ENCODE results near the gene APBA2.

Gene APBA2

DNA sequence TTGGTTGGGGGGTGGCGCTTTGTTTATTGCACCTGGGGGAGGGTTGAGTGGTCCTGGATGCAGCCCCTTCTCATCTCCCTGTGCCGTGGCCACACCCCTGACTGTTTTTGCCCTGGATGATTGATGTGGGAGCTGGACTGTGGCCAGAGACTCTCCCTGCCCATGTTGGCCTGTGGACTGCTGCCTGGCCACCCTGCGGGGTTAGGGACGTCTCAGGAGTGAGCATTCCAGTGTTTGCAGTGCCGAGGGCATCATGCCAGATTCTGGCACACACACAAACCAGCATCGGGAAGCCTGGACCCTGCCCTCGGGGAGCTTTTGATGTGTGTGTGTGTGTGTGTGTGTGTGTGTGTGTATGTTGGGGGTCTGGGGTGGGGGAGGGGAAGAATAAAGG lies 15.8 kb downstream of the APBA2 start:
- no peaks in the 10 kb centered on the region for H3K9me3 ChIP-seq (ENCODE audit: control insufficient read depth in 1 of 2, low read length in 2 of 2)
- no peak overlapping the region for H3K9ac ChIP-seq (ENCODE audit: low read depth in 1 of 2, low read length in 2 of 2)
- no peak overlapping the region for H3K4me3 ChIP-seq (ENCODE audit: low read depth in 1 of 2, low read length in 2 of 2)
- no peaks in the 10 kb centered on the region for H3K36me3 ChIP-seq (ENCODE audit: control insufficient read depth in 1 of 2, insufficient read depth in 2 of 2, low read length in 2 of 2)
- no peaks in the 10 kb centered on the region for H3K27me3 ChIP-seq (ENCODE audit: control insufficient read depth in 1 of 2, insufficient read depth in 2 of 2, low read length in 2 of 2)
- H3K4me1 ChIP-seq (ENCODE audit: control insufficient read depth in 1 of 2, insufficient read depth in 2 of 2, low read length in 2 of 2) = no peaks in the 10 kb centered on the region
- H3K27ac ChIP-seq (ENCODE audit: low read depth, low read length) = no peak overlapping the region

DNA sequence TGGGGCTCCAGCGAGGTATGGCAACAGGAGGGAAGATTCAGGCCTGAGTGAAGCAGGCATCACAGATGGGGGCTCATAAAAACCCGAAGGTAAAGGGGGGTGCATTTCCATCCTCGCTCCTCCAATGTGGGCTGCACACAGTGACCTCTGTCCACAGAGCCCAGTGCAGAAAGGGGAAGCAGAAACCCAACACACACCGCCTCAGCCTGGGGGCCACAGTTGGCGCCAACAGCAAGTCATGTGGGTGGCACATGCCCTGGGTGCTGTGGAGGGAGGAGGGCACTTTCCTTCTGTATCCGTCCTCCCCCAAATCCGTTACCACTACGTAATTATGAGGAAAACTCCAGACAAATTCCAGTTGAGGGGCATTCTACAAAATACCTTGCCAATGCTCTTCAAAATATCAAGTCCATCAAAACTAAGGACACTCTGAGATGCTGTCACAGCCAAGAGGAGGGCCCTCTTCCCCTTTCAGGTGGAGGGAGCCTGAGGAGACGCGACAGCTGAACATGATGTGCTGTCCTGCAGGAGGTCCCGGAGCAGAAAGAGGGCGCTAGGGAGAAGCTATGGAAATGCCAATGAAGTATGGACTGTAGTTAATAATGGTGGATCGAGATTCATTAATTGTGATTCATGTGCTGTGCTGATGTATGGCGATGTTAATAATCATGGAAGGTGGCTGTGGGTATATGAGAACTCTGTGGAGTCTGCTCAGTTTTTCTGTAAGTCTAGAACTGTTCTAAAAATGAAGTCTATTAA lies 16.4 kb downstream of the APBA2 start:
- Histone ChIP-seq H3K27me3 (ENCODE audit: control insufficient read depth in 1 of 2, insufficient read depth in 2 of 2, low read length in 2 of 2) (no peaks in the 10 kb centered on the region), H3K27ac (ENCODE audit: low read depth, low read length) (no peak overlapping the region), H3K4me3 (ENCODE audit: low read depth in 1 of 2, low read length in 2 of 2) (no peak overlapping the region), H3K9me3 (ENCODE audit: control insufficient read depth in 1 of 2, low read length in 2 of 2) (no peaks in the 10 kb centered on the region), H3K36me3 (ENCODE audit: control insufficient read depth in 1 of 2, insufficient read depth in 2 of 2, low read length in 2 of 2) (no peaks in the 10 kb centered on the region), H3K4me1 (ENCODE audit: control insufficient read depth in 1 of 2, insufficient read depth in 2 of 2, low read length in 2 of 2) (no peaks in the 10 kb centered on the region), H3K9ac (ENCODE audit: low read depth in 1 of 2, low read length in 2 of 2) (no peak overlapping the region)

DNA sequence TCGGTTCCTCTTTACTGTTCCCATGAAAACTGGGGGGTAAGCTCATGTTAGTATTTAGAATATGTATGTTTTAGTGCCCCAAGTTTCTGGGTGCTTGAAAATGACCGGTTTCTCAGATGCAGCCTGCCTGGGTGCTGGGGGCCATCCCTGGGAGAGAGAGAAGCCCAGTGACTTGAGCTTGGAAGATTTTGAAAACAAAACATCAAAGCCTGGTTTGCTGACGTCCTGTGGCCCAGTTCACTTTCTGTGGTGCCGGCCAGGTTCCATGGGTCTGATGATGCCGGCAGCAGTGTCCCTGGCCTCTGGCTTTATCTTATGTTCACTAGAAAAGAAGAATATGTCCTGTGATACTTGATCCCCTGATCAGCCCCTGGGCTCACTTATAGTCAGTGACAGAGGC lies 17.1 kb downstream of the APBA2 start:
- Histone ChIP-seq H3K4me1 (ENCODE audit: control insufficient read depth in 1 of 2, insufficient read depth in 2 of 2, low read length in 2 of 2) (no peaks in the 10 kb centered on the region), H3K27ac (ENCODE audit: low read depth, low read length) (no peak overlapping the region), H3K9ac (ENCODE audit: low read depth in 1 of 2, low read length in 2 of 2) (no peak overlapping the region), H3K9me3 (ENCODE audit: control insufficient read depth in 1 of 2, low read length in 2 of 2) (no peaks in the 10 kb centered on the region), H3K27me3 (ENCODE audit: control insufficient read depth in 1 of 2, insufficient read depth in 2 of 2, low read length in 2 of 2) (no peaks in the 10 kb centered on the region), H3K36me3 (ENCODE audit: control insufficient read depth in 1 of 2, insufficient read depth in 2 of 2, low read length in 2 of 2) (no peaks in the 10 kb centered on the region), H3K4me3 (ENCODE audit: low read depth in 1 of 2, low read length in 2 of 2) (no peak overlapping the region)

DNA sequence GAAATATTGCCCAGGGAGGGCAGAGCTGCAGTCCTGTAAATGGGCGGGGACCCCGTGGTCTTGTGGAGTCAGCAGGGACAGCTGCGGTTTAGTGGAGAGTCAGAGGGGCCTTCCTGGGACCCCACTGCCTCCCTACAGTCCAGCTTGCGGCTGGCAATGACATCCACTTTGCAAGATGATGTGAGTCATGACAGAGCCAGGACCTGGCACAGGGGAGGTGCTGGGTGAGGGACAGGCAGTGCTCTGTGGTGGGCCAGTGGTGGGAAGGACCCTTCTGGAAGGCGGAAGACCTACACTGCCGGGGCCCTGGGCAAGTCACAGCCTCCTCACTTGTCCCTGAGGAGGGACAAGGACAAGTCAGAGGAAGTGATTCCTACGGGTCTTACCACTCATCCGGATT lies 17.8 kb downstream of the APBA2 start:
- Histone ChIP-seq H3K27me3 (ENCODE audit: control insufficient read depth in 1 of 2, insufficient read depth in 2 of 2, low read length in 2 of 2) (no peaks in the 10 kb centered on the region), H3K9me3 (ENCODE audit: control insufficient read depth in 1 of 2, low read length in 2 of 2) (no peaks in the 10 kb centered on the region), H3K27ac (ENCODE audit: low read depth, low read length) (no peak overlapping the region), H3K4me3 (ENCODE audit: low read depth in 1 of 2, low read length in 2 of 2) (no peak overlapping the region), H3K9ac (ENCODE audit: low read depth in 1 of 2, low read length in 2 of 2) (no peak overlapping the region), H3K4me1 (ENCODE audit: control insufficient read depth in 1 of 2, insufficient read depth in 2 of 2, low read length in 2 of 2) (no peaks in the 10 kb centered on the region), H3K36me3 (ENCODE audit: control insufficient read depth in 1 of 2, insufficient read depth in 2 of 2, low read length in 2 of 2) (no peaks in the 10 kb centered on the region)

DNA sequence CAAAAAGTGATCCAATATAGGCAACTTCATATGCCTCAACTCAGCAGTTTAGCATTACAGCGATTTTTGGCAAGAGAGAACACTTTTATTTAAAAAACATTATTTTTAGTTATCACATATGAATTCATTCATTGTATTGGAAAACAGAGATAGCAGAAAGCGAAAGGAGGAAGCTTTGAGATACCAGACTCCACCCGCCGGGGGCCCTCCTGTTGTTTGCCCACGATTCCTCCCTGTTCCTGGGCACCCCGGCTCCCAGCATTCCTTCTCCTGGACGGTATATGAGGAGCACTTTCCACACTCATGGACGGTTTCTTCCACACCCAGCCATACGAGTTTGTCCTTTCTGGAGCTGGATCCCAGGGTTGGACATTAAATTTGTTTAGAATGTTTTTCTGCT lies 18.2 kb downstream of the APBA2 start:
- no peaks in the 10 kb centered on the region for H3K36me3 ChIP-seq (ENCODE audit: control insufficient read depth in 1 of 2, insufficient read depth in 2 of 2, low read length in 2 of 2)
- no peaks in the 10 kb centered on the region for H3K27me3 ChIP-seq (ENCODE audit: control insufficient read depth in 1 of 2, insufficient read depth in 2 of 2, low read length in 2 of 2)

DNA sequence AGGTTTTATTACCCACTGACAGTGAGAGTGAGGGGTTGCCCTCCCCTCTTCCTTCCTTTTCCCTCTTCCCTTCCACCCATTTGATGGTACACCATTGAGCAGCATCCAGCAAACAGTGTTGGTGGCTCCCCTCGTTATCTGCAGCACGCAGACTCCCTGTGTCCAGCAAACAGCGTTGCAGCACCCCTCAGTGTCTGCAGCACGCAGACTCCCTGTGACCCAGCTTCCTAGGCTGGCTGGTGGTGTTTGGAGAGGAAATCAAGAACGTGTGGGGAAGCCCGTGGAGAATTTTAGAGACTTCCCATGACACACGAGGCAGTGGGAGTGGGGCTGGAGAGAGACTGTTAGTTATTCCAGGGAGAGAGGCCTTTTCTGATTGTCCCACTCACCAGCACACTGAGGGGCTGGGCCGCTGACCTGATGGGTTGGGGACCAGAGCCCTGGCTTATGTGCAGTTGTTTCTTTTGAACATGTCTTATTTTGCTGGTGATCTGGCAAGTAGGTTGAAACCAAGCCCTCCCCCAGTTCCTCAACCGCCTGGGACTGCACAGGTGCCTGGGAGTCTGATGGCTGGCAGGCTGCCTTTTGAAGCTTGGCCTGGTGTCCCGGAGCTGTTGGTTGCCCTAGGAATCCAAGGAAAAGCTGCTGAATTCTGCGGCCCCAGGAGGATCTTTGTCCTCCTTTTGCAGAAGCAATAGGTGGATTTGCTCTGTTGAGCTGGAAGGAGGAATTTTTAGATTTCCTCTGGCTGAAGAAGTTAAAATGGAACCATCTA lies 19.0 kb downstream of the APBA2 start:
- Histone ChIP-seq H3K36me3 (ENCODE audit: control insufficient read depth in 1 of 2, insufficient read depth in 2 of 2, low read length in 2 of 2) (no peaks in the 10 kb centered on the region), H3K27me3 (ENCODE audit: control insufficient read depth in 1 of 2, insufficient read depth in 2 of 2, low read length in 2 of 2) (no peaks in the 10 kb centered on the region), H3K4me3 (ENCODE audit: low read depth in 1 of 2, low read length in 2 of 2) (no peak overlapping the region), H3K4me1 (ENCODE audit: control insufficient read depth in 1 of 2, insufficient read depth in 2 of 2, low read length in 2 of 2) (no peaks in the 10 kb centered on the region), H3K9me3 (ENCODE audit: control insufficient read depth in 1 of 2, low read length in 2 of 2) (no peaks in the 10 kb centered on the region), H3K27ac (ENCODE audit: low read depth, low read length) (no peak overlapping the region), H3K9ac (ENCODE audit: low read depth in 1 of 2, low read length in 2 of 2) (no peak overlapping the region)

More for the DNA sequence above, 18.2 kb downstream of the APBA2 start:
- H3K4me3 ChIP-seq (ENCODE audit: low read depth in 1 of 2, low read length in 2 of 2) = no peak overlapping the region
- H3K27ac ChIP-seq (ENCODE audit: low read depth, low read length) = no peak overlapping the region
- H3K4me1 ChIP-seq (ENCODE audit: control insufficient read depth in 1 of 2, insufficient read depth in 2 of 2, low read length in 2 of 2) = no peaks in the 10 kb centered on the region
- H3K9me3 ChIP-seq (ENCODE audit: control insufficient read depth in 1 of 2, low read length in 2 of 2) = no peaks in the 10 kb centered on the region
- no peak overlapping the region for H3K9ac ChIP-seq (ENCODE audit: low read depth in 1 of 2, low read length in 2 of 2)

- Histone ChIP-seq H3K27ac (ENCODE audit: low read depth, low read length) (no peak overlapping the region), H3K4me1 (ENCODE audit: control insufficient read depth in 1 of 2, insufficient read depth in 2 of 2, low read length in 2 of 2) (no peaks in the 10 kb centered on the region), H3K9me3 (ENCODE audit: control insufficient read depth in 1 of 2, low read length in 2 of 2) (no peaks in the 10 kb centered on the region), H3K27me3 (ENCODE audit: control insufficient read depth in 1 of 2, insufficient read depth in 2 of 2, low read length in 2 of 2) (no peaks in the 10 kb centered on the region), H3K4me3 (ENCODE audit: low read depth in 1 of 2, low read length in 2 of 2) (no peak overlapping the region), H3K9ac (ENCODE audit: low read depth in 1 of 2, low read length in 2 of 2) (no peak overlapping the region), H3K36me3 (ENCODE audit: control insufficient read depth in 1 of 2, insufficient read depth in 2 of 2, low read length in 2 of 2) (no peaks in the 10 kb centered on the region)
These were observed 21.7 kb downstream of the APBA2 start for GRCh38 chr15:28907338-28907960.

GRCh38 chr15:28909958-28910500 lies 24.3 kb downstream of the APBA2 start:
- no peak overlapping the region for H3K9ac ChIP-seq (ENCODE audit: low read depth in 1 of 2, low read length in 2 of 2)
- H3K9me3 ChIP-seq (ENCODE audit: control insufficient read depth in 1 of 2, low read length in 2 of 2) = no peaks in the 10 kb centered on the region
- no peaks in the 10 kb centered on the region for H3K27me3 ChIP-seq (ENCODE audit: control insufficient read depth in 1 of 2, insufficient read depth in 2 of 2, low read length in 2 of 2)
- no peaks in the 10 kb centered on the region for H3K36me3 ChIP-seq (ENCODE audit: control insufficient read depth in 1 of 2, insufficient read depth in 2 of 2, low read length in 2 of 2)
- no peak overlapping the region for H3K27ac ChIP-seq (ENCODE audit: low read depth, low read length)
- H3K4me1 ChIP-seq (ENCODE audit: control insufficient read depth in 1 of 2, insufficient read depth in 2 of 2, low read length in 2 of 2) = no peaks in the 10 kb centered on the region
- H3K4me3 ChIP-seq (ENCODE audit: low read depth in 1 of 2, low read length in 2 of 2) = no peak overlapping the region

- no peaks in the 10 kb centered on the region for H3K27me3 ChIP-seq (ENCODE audit: control insufficient read depth in 1 of 2, insufficient read depth in 2 of 2, low read length in 2 of 2)
- no peak overlapping the region for H3K27ac ChIP-seq (ENCODE audit: low read depth, low read length)
- no peaks in the 10 kb centered on the region for H3K4me1 ChIP-seq (ENCODE audit: control insufficient read depth in 1 of 2, insufficient read depth in 2 of 2, low read length in 2 of 2)
- H3K9ac ChIP-seq (ENCODE audit: low read depth in 1 of 2, low read length in 2 of 2) = no peak overlapping the region
- no peak overlapping the region for H3K4me3 ChIP-seq (ENCODE audit: low read depth in 1 of 2, low read length in 2 of 2)
- H3K36me3 ChIP-seq (ENCODE audit: control insufficient read depth in 1 of 2, insufficient read depth in 2 of 2, low read length in 2 of 2) = no peaks in the 10 kb centered on the region
- no peaks in the 10 kb centered on the region for H3K9me3 ChIP-seq (ENCODE audit: control insufficient read depth in 1 of 2, low read length in 2 of 2)
These were observed 25.6 kb downstream of the APBA2 start for GRCh38 chr15:28911310-28911931.

GRCh38 chr15:28912422-28912821 lies 26.6 kb downstream of the APBA2 start:
- no peaks in the 10 kb centered on the region for H3K9me3 ChIP-seq (ENCODE audit: control insufficient read depth in 1 of 2, low read length in 2 of 2)
- no peak overlapping the region for H3K9ac ChIP-seq (ENCODE audit: low read depth in 1 of 2, low read length in 2 of 2)
- H3K27ac ChIP-seq (ENCODE audit: low read depth, low read length) = no peak overlapping the region
- no peaks in the 10 kb centered on the region for H3K27me3 ChIP-seq (ENCODE audit: control insufficient read depth in 1 of 2, insufficient read depth in 2 of 2, low read length in 2 of 2)
- H3K4me3 ChIP-seq (ENCODE audit: low read depth in 1 of 2, low read length in 2 of 2) = no peak overlapping the region
- no peaks in the 10 kb centered on the region for H3K36me3 ChIP-seq (ENCODE audit: control insufficient read depth in 1 of 2, insufficient read depth in 2 of 2, low read length in 2 of 2)
- no peaks in the 10 kb centered on the region for H3K4me1 ChIP-seq (ENCODE audit: control insufficient read depth in 1 of 2, insufficient read depth in 2 of 2, low read length in 2 of 2)
